Nephron (organoid): ENCODE measurements around the gene LYZL4.

Source experiments
- H3K27ac Mint-ChIP-seq, 3 experiments: 2 replicates each; pipeline ENCODE4 v1.8.0; 2020; ENCODE audit warnings: mixed read lengths in 3 of 3, mild to moderate bottlenecking in 2 of 3, moderate library complexity in 1 of 3
- H3K27me3 Mint-ChIP-seq: 2 replicates; pipeline ENCODE4 v1.8.0; 2021; ENCODE audit warnings: low read depth, mild to moderate bottlenecking, moderate library complexity, mixed read lengths
- H3K36me3 Mint-ChIP-seq: 2 replicates; pipeline ENCODE4 v1.8.0; 2020; ENCODE audit warnings: low read depth, mixed read lengths
- H3K4me1 Mint-ChIP-seq: 2 replicates; pipeline ENCODE4 v1.8.0; 2020; ENCODE audit warnings: mixed read lengths
- H3K4me3 Mint-ChIP-seq, 3 experiments: 2 replicates each; pipeline ENCODE4 v1.8.0; 2020; ENCODE audit warnings: mild to moderate bottlenecking in 3 of 3, mixed read lengths in 3 of 3, moderate library complexity in 2 of 3
- H3K9me3 Mint-ChIP-seq: 2 replicates; pipeline ENCODE4 v1.8.0; 2020; ENCODE audit warnings: mixed read lengths
- TF ChIP-seq, protein P1 (sequence below), 3 experiments: fragments of 200-600 bp; sonication (generic); IDR thresholded peaks; one replicate each; pipeline ENCODE4 v1.5.0; 2021; ENCODE audit warnings: antibody characterized with exemption in 3 of 3; ENCODE audit not compliant: unreplicated experiment in 3 of 3

LYZL4 gene

DNA sequence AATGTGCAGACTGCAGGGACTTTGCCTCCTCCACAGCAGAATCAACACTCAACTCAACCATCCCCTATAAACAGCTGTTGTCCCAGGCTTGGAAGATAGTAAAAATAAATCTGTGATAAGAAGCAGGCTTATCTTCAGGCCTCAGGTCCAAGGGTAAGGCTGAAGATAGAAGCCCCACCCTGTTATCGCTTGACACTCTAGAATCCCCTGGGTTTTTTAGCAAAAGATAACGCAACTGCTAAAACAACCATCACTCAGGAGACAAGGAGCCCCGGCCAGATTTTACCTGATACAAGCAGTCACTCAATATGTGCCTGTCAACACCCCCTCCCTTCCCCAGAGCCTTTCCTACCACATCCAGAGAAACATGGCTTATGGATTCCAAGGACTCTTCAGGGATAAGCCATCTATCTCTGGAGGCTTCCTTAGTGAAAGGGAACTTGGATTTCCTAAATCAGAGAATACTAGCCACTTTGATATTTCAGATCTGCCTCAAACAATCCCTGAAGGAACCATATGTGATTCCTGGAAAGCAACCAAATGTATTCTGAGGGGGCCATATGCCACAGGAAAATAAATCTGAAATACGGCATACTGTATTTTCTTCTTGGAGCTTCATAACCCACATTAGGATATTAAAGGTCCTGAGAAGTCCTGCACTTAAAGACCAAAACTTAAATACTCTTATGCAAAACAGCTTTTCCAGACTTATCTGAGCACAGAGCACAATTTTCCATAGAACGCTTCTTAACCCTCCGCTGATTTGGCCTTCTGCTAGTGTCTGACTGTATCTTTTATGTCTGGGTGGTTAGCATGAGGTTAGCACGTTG is 60.4 kb downstream of the LYZL4 start:
- H3K4me3 Mint-ChIP-seq, result no peak overlapping the region
- no peak overlapping the region for H3K27ac Mint-ChIP-seq
- peaks cover 4% of the 10 kb centered on the region for H3K4me1 Mint-ChIP-seq
- peaks cover 19% of the 10 kb centered on the region for H3K27me3 Mint-ChIP-seq
- TF ChIP-seq, protein P1, sequence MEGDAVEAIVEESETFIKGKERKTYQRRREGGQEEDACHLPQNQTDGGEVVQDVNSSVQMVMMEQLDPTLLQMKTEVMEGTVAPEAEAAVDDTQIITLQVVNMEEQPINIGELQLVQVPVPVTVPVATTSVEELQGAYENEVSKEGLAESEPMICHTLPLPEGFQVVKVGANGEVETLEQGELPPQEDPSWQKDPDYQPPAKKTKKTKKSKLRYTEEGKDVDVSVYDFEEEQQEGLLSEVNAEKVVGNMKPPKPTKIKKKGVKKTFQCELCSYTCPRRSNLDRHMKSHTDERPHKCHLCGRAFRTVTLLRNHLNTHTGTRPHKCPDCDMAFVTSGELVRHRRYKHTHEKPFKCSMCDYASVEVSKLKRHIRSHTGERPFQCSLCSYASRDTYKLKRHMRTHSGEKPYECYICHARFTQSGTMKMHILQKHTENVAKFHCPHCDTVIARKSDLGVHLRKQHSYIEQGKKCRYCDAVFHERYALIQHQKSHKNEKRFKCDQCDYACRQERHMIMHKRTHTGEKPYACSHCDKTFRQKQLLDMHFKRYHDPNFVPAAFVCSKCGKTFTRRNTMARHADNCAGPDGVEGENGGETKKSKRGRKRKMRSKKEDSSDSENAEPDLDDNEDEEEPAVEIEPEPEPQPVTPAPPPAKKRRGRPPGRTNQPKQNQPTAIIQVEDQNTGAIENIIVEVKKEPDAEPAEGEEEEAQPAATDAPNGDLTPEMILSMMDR (IDR thresholded peaks at IDR 0.05; ENCODE audit: unreplicated experiment in 3 of 3), result no peak
- H3K36me3 Mint-ChIP-seq, result no peaks in the 10 kb centered on the region
- peaks cover 3% of the 10 kb centered on the region for H3K9me3 Mint-ChIP-seq

- TF ChIP-seq, protein P1 (IDR thresholded peaks at IDR 0.05; ENCODE audit: unreplicated experiment in 3 of 3), result no peak
- Mint-ChIP-seq H3K36me3 (no peaks in the 10 kb centered on the region), H3K4me3 (no peak overlapping the region), H3K9me3 (peaks cover 3% of the 10 kb centered on the region), H3K27me3 (peaks cover 15% of the 10 kb centered on the region), H3K4me1 (peaks cover 4% of the 10 kb centered on the region), H3K27ac (no peak overlapping the region)
Observed at GRCh38 chr3:42347928-42348327, 62.5 kb downstream of the LYZL4 start.
